Lung (tissue), 12 donors: ENCODE measurements around the gene SLC38A10. TPM values are rescaled to one million over a fixed set of nuclear protein-coding genes. Genes with fewer than 3 reads are reported as not detected.

Experiments used
- ATAC-seq: fragments of 200-7000 bp; cut with Tn5 transposase; one replicate; pipeline ENCODE4 v1.9.1; 2020; ENCODE audit warnings: moderate number of reproducible peaks; ENCODE audit not compliant: insufficient read depth, low FRiP score
- DNase-seq, 3 donors: peaks; one replicate each; pipeline ENCODE4 v3.0.0-alpha.2; 2013 to 2017
- H3K27ac ChIP-seq, 2 donors: one replicate each; pipeline ENCODE4 v1.5.1; 2013; ENCODE audit warnings: mild to moderate bottlenecking in 2 of 2, moderate library complexity in 2 of 2, control low read depth in 1 of 2, inconsistent platforms in 1 of 2, low read depth in 1 of 2, low read length in 1 of 2
- H3K27me3 ChIP-seq, 3 donors: one replicate each; pipeline ENCODE4 v1.5.1; 2013; ENCODE audit warnings: low read length in 2 of 3; ENCODE audit not compliant: control insufficient read depth in 3 of 3, insufficient read depth in 3 of 3
- H3K36me3 ChIP-seq, 4 donors: one replicate each; pipeline ENCODE4 v1.5.1; 2013; ENCODE audit warnings: low read length in 4 of 4, mild to moderate bottlenecking in 1 of 4, moderate library complexity in 1 of 4; ENCODE audit not compliant: control insufficient read depth in 4 of 4, insufficient read depth in 4 of 4
- H3K4me1 ChIP-seq, 5 donors: one replicate each; pipeline ENCODE4 v1.5.1; 2013; ENCODE audit warnings: low read length in 5 of 5, mild to moderate bottlenecking in 2 of 5, moderate library complexity in 1 of 5; ENCODE audit not compliant: control insufficient read depth in 5 of 5, insufficient read depth in 5 of 5
- H3K4me3 ChIP-seq: one replicate; pipeline ENCODE4 v1.5.1; 2013; ENCODE audit warnings: mild to moderate bottlenecking, control low read depth, moderate library complexity
- H3K9ac ChIP-seq, 2 donors: one replicate each; pipeline ENCODE4 v1.5.1; 2013; ENCODE audit warnings: low read length in 2 of 2, control low read depth in 1 of 2; ENCODE audit not compliant: insufficient read depth in 1 of 2
- H3K9me3 ChIP-seq, 4 donors: one replicate each; pipeline ENCODE4 v1.5.1; 2013; ENCODE audit warnings: low read length in 3 of 4, mild to moderate bottlenecking in 1 of 4, moderate library complexity in 1 of 4; ENCODE audit not compliant: control insufficient read depth in 4 of 4, insufficient read depth in 3 of 4
- CTCF ChIP-seq: IDR thresholded peaks from 2 replicates; pipeline ENCODE4 v1.5.1; 2012; ENCODE audit warnings: mild to moderate bottlenecking; ENCODE audit errors: control extremely low read depth, extremely low read depth
- WGBS, 2 donors: extraction: QIAGEN DNeasy Blood & Tissue Kit; methylation state at CpG; one replicate each; pipeline ENCODE4 v1.1.7; 2013; 5-methylcytosine and 5-hydroxymethylcytosine counted together
- polyA plus RNA-seq, 2 donors: library from polyadenylated mRNA; stranded (reverse); fragments of 200-250 nt; gene quantifications; one replicate each; pipeline ENCODE4 v1.2.1, GENCODE V29; 2013
- total RNA-seq, 2 donors: library from RNA; depleted of rRNA in 1 of 2; stranded (reverse); fragments of >200 nt in 1 of 2; gene quantifications; one replicate each; pipeline ENCODE4 v1.2.1, GENCODE V29; 2014 to 2021
- donor health status: control.
- donor health status: control.
- donor health status: Bipolar disorder and iron deficiency.
- donor health status: healthy.
- donor health status: DM: yes; HTN: yes; CAD: no.

The SLC38A10 gene
- total and polyA plus RNA-seq, 4 donors = 56.0 to 127 (median 82.4) TPM

- Histone ChIP-seq H3K27ac (peak overlapping the region in 1 of 2 donors; percentile 4), H3K9me3 (no peaks in the 10 kb centered on the region), H3K4me1 (peaks cover 0 to 9% (median 0%) of the 10 kb centered on the region in 5 donors), H3K4me3 (no peak overlapping the region), H3K9ac (no peak overlapping the region), H3K27me3 (no peaks in the 10 kb centered on the region), H3K36me3 (peaks cover 0 to 23% (median 2%) of the 10 kb centered on the region in 4 donors)
- ATAC-seq (peak; percentile 39), DNase-seq (peak; percentile 42 to 62 (median 45))
- WGBS, 2 donors = 67 to 70% methylated on average over 27 of the region's 27 CpGs
- TF ChIP-seq CTCF = peak; percentile 45
These were observed 94.2 kb downstream of the SLC38A10 start for GRCh38 chr17:81200695-81201580.

- peak overlapping the region in 1 of 2 donors; percentile 4 for H3K27ac ChIP-seq
- no peaks in the 10 kb centered on the region for H3K27me3 ChIP-seq
- peaks cover 0 to 23% (median 2%) of the 10 kb centered on the region in 4 donors for H3K36me3 ChIP-seq
- H3K9me3 ChIP-seq = no peaks in the 10 kb centered on the region
- 95 to 97% methylated on average over 18 of the region's 18 CpGs for WGBS, 2 donors
- TF ChIP-seq CTCF = no peak
- peaks cover 0 to 9% (median 0%) of the 10 kb centered on the region in 5 donors for H3K4me1 ChIP-seq
- DNase-seq (no peak), ATAC-seq (no peak)
- no peak overlapping the region for H3K4me3 ChIP-seq
- no peak overlapping the region for H3K9ac ChIP-seq
These were observed 94.9 kb downstream of the SLC38A10 start for GRCh38 chr17:81200201-81200600.

GRCh38 chr17:81199482-81199830 is 95.7 kb downstream of the SLC38A10 start:
- Histone ChIP-seq H3K4me1 (peaks cover 0 to 9% (median 0%) of the 10 kb centered on the region in 5 donors), H3K27ac (peak overlapping the region in 1 of 2 donors; percentile 8), H3K9me3 (no peaks in the 10 kb centered on the region), H3K27me3 (no peaks in the 10 kb centered on the region), H3K4me3 (no peak overlapping the region), H3K36me3 (peaks cover 0 to 20% (median 2%) of the 10 kb centered on the region in 4 donors), H3K9ac (no peak overlapping the region)
- no peak for DNase-seq
- ATAC-seq = no peak
- no peak for TF ChIP-seq CTCF
- WGBS, 2 donors = 93% methylated on average over 18 of the region's 18 CpGs
